Peyer's patch (tissue), 4 donors: Measurements from ENCODE around the gene CACNA1H.

Experiments used
- POLR2A ChIP-seq, 2 donors: fragments of 450-650 bp; IDR thresholded peaks; one replicate each; pipeline ENCODE4 v1.5.1; 2017; ENCODE audit warnings: antibody characterized with exemption in 2 of 2, mild to moderate bottlenecking in 2 of 2, moderate library complexity in 2 of 2
- TF ChIP-seq, protein P1 (sequence below), 6 experiments: fragments of 450-650 bp in 4 of 6; fragments of 200-600 bp in 2 of 6; sonication (generic) in 1 of 6; IDR thresholded peaks; one replicate each; pipeline ENCODE4 v1.5.1; 2017 to 2019; ENCODE audit warnings: antibody characterized with exemption in 6 of 6, mild to moderate bottlenecking in 3 of 6, moderate library complexity in 1 of 6

- TF ChIP-seq POLR2A (IDR thresholded peaks at IDR 0.05) = no peak
- TF ChIP-seq, protein P1, sequence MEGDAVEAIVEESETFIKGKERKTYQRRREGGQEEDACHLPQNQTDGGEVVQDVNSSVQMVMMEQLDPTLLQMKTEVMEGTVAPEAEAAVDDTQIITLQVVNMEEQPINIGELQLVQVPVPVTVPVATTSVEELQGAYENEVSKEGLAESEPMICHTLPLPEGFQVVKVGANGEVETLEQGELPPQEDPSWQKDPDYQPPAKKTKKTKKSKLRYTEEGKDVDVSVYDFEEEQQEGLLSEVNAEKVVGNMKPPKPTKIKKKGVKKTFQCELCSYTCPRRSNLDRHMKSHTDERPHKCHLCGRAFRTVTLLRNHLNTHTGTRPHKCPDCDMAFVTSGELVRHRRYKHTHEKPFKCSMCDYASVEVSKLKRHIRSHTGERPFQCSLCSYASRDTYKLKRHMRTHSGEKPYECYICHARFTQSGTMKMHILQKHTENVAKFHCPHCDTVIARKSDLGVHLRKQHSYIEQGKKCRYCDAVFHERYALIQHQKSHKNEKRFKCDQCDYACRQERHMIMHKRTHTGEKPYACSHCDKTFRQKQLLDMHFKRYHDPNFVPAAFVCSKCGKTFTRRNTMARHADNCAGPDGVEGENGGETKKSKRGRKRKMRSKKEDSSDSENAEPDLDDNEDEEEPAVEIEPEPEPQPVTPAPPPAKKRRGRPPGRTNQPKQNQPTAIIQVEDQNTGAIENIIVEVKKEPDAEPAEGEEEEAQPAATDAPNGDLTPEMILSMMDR (IDR thresholded peaks at IDR 0.05) = no peak
Measured at GRCh38 chr16:1112506-1113184, 40.3 kb upstream of the CACNA1H start.
